ENCODE measurements around the gene KIAA1217. TPM values are rescaled to one million over a fixed set of nuclear protein-coding genes. Genes with fewer than 3 reads are reported as not detected.

The KIAA1217 gene
- total and polyA plus RNA-seq, 2 donors from 2014 or later = 10.4 to 63.8 TPM

DNA sequence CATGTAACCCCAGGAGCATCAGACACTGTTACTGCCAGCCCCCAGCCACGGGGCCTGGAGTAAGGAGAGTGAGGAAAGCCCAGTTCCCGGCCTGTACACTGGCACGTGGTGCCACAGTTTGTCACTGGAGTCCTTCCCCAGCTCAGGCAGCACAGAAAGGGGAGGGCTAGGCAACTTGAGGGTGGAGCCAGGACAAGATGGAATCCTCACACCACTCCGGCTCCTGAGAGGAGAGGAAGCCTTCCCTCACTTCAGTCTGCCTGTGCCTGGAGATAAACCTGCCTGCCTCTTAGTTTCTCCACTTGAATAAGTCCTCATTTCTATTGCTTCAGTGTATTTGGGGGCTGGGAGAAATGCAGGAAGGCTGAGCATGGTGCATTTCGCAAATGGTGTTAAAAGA is 176.0 kb downstream of the KIAA1217 start:
- H3K27me3 ChIP-seq (ENCODE audit: control insufficient read depth, insufficient read depth, low read length) = no peaks in the 10 kb centered on the region
- H3K27ac ChIP-seq (ENCODE audit: low read depth in 2 of 2, low read length in 2 of 2) = peak overlapping the region in 1 of 2 donors; percentile 90
- DNase-seq = no peak
- TF ChIP-seq, protein P1, sequence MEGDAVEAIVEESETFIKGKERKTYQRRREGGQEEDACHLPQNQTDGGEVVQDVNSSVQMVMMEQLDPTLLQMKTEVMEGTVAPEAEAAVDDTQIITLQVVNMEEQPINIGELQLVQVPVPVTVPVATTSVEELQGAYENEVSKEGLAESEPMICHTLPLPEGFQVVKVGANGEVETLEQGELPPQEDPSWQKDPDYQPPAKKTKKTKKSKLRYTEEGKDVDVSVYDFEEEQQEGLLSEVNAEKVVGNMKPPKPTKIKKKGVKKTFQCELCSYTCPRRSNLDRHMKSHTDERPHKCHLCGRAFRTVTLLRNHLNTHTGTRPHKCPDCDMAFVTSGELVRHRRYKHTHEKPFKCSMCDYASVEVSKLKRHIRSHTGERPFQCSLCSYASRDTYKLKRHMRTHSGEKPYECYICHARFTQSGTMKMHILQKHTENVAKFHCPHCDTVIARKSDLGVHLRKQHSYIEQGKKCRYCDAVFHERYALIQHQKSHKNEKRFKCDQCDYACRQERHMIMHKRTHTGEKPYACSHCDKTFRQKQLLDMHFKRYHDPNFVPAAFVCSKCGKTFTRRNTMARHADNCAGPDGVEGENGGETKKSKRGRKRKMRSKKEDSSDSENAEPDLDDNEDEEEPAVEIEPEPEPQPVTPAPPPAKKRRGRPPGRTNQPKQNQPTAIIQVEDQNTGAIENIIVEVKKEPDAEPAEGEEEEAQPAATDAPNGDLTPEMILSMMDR (IDR thresholded peaks at IDR 0.05; ENCODE audit: borderline replicate concordance, extremely low read depth, insufficient read depth) = no peak
- no peak overlapping the region for H3K9ac ChIP-seq (ENCODE audit: low read length in 3 of 3)
- intact Hi-C loops (cut with DNase I) = no loop called here
- H3K4me1 ChIP-seq (ENCODE audit: control insufficient read depth in 2 of 3, insufficient read depth in 2 of 3, low read depth in 1 of 3, low read length in 3 of 3) = peaks cover 0 to 5% (median 0%) of the 10 kb centered on the region in 3 donors
- no peak for FAIRE-seq
- no peak overlapping the region for H3K4me3 ChIP-seq (ENCODE audit: low read length in 3 of 3)
- no peaks in the 10 kb centered on the region for H3K9me3 ChIP-seq (ENCODE audit: control insufficient read depth in 2 of 3, insufficient read depth in 1 of 3, low read length in 3 of 3)
- peaks cover 0 to 5% (median 3%) of the 10 kb centered on the region in 3 donors for H3K36me3 ChIP-seq (ENCODE audit: control insufficient read depth in 2 of 3, insufficient read depth in 3 of 3, low read length in 3 of 3)

DNA sequence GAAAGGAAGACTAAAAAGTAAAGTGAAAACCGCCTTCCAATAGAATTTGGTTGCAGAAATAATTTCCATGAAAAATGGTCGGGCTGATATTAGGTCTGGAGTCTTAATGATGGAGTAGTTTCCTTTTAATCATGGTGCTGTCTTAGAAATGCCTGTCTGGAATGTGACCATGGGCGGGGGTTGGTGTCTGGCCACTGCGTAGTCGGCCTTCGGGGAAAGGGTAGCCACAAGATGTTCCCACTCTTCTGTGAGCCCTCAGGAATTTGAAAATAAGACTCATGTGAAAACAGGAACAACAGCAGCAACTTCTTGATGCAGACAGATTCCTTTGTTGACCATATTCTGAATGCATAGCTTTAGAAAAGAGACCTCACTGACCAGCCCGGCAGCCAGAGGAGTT is 176.8 kb downstream of the KIAA1217 start:
- H3K4me1 ChIP-seq (ENCODE audit: control insufficient read depth in 2 of 3, insufficient read depth in 2 of 3, low read depth in 1 of 3, low read length in 3 of 3) = peaks cover 0 to 5% (median 0%) of the 10 kb centered on the region in 3 donors
- no peak overlapping the region for H3K9ac ChIP-seq (ENCODE audit: low read length in 3 of 3)
- DNase-seq (no peak), FAIRE-seq (no peak)
- no peaks in the 10 kb centered on the region for H3K9me3 ChIP-seq (ENCODE audit: control insufficient read depth in 2 of 3, insufficient read depth in 1 of 3, low read length in 3 of 3)
- H3K27me3 ChIP-seq (ENCODE audit: control insufficient read depth, insufficient read depth, low read length) = no peaks in the 10 kb centered on the region
- TF ChIP-seq, protein P1 (IDR thresholded peaks at IDR 0.05; ENCODE audit: borderline replicate concordance, extremely low read depth, insufficient read depth) = no peak
- intact Hi-C loops (cut with DNase I) = no loop called here
- H3K36me3 ChIP-seq (ENCODE audit: control insufficient read depth in 2 of 3, insufficient read depth in 3 of 3, low read length in 3 of 3) = peaks cover 0 to 5% (median 3%) of the 10 kb centered on the region in 3 donors
- no peak overlapping the region for H3K4me3 ChIP-seq (ENCODE audit: low read length in 3 of 3)
- H3K27ac ChIP-seq (ENCODE audit: low read depth in 2 of 2, low read length in 2 of 2) = no peak overlapping the region

DNA sequence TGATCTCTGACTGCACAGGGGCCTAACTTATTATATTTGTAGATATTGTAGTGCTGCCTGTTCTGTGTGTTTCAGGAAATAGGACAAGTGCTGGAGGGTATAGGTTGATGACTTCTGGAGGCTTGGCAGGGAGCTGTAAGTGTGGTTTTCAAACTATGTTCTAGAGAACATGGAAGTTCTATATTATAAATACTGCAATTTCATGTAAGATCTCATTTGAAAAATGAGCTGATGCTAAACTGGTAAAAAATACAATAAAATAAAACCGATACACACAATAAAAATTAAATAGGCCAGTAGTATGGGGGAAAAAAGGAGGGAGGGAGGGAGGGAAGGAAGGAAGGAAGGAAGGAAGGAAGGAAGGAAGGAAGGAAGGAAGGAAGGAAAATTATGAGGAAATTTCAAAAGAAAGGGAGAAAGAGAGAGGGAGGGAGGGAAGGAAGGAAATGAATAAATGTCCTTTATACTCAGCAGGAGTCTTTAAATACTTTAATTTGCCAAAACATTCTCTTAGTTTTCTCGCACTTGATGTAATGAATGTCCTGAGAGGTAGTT is 181.3 kb downstream of the KIAA1217 start:
- no peaks in the 10 kb centered on the region for H3K27me3 ChIP-seq (ENCODE audit: control insufficient read depth, insufficient read depth, low read length)
- H3K4me3 ChIP-seq (ENCODE audit: low read length in 3 of 3) = no peak overlapping the region
- TF ChIP-seq, protein P1 (IDR thresholded peaks at IDR 0.05; ENCODE audit: borderline replicate concordance, extremely low read depth, insufficient read depth) = no peak
- no peaks in the 10 kb centered on the region for H3K4me1 ChIP-seq (ENCODE audit: control insufficient read depth in 2 of 3, insufficient read depth in 2 of 3, low read depth in 1 of 3, low read length in 3 of 3)
- FAIRE-seq = no peak
- no peaks in the 10 kb centered on the region for H3K9me3 ChIP-seq (ENCODE audit: control insufficient read depth in 2 of 3, insufficient read depth in 1 of 3, low read length in 3 of 3)
- H3K9ac ChIP-seq (ENCODE audit: low read length in 3 of 3) = no peak overlapping the region
- intact Hi-C loops (cut with DNase I) = no loop called here
- H3K36me3 ChIP-seq (ENCODE audit: control insufficient read depth in 2 of 3, insufficient read depth in 3 of 3, low read length in 3 of 3) = peaks cover 0 to 2% (median under 1%) of the 10 kb centered on the region in 3 donors
- no peak for DNase-seq
- no peak overlapping the region for H3K27ac ChIP-seq (ENCODE audit: low read depth in 2 of 2, low read length in 2 of 2)

DNA sequence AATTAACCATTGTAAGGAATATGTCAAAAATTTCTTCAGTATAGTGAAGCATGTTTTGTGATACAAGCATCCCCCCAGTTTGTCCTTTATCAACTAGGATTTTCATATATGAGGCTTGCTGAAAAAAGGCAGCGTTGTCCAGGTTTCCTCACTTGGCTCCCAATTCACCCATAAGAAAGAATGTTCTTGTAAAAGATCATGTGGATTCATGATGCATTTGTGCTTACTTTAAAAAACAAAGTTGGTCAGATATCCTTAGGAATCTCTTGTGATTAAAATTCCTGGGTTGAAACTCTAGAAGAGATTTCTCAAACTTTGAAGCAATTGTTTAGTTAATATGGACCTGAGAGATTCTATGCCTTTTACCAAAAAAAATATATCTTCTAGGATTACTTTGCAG is 181.8 kb downstream of the KIAA1217 start:
- no peak overlapping the region for H3K27ac ChIP-seq (ENCODE audit: low read depth in 2 of 2, low read length in 2 of 2)

More for the DNA sequence above, 181.8 kb downstream of the KIAA1217 start:
- intact Hi-C loops (cut with DNase I) = no loop called here
- TF ChIP-seq, protein P1 (IDR thresholded peaks at IDR 0.05; ENCODE audit: borderline replicate concordance, extremely low read depth, insufficient read depth) = no peak
- Histone ChIP-seq H3K27me3 (ENCODE audit: control insufficient read depth, insufficient read depth, low read length) (no peaks in the 10 kb centered on the region), H3K4me3 (ENCODE audit: low read length in 3 of 3) (no peak overlapping the region), H3K36me3 (ENCODE audit: control insufficient read depth in 2 of 3, insufficient read depth in 3 of 3, low read length in 3 of 3) (no peaks in the 10 kb centered on the region), H3K4me1 (ENCODE audit: control insufficient read depth in 2 of 3, insufficient read depth in 2 of 3, low read depth in 1 of 3, low read length in 3 of 3) (no peaks in the 10 kb centered on the region), H3K9ac (ENCODE audit: low read length in 3 of 3) (no peak overlapping the region), H3K9me3 (ENCODE audit: control insufficient read depth in 2 of 3, insufficient read depth in 1 of 3, low read length in 3 of 3) (no peaks in the 10 kb centered on the region)
- no peak for FAIRE-seq
- no peak for DNase-seq

All from kidney (tissue), 14 donors.